RWPE2 (cell line): ENCODE results near the gene FGB.

ENCODE experiments used
- ATAC-seq: fragments of 200-7000 bp; cut with Tn5 transposase; 3 replicates; pipeline ENCODE4 v1.9.1; 2021; ENCODE audit warnings: low read depth
- DNase-seq: peaks from one replicate; pipeline ENCODE4 v3.0.0-alpha.2; 2020; ENCODE audit warnings: low spot score
- H3K27ac ChIP-seq: fragments of 450-650 bp; 2 replicates; pipeline ENCODE4 v1.5.1; 2017; ENCODE audit warnings: mild to moderate bottlenecking; ENCODE audit not compliant: poor library complexity, severe bottlenecking
- H3K27me3 ChIP-seq: fragments of 250-450 bp; sonication (Bioruptor Pico); 2 replicates; pipeline ENCODE4 v1.5.1; 2021; ENCODE audit warnings: mild to moderate bottlenecking, moderate library complexity; ENCODE audit not compliant: insufficient read depth, poor library complexity, severe bottlenecking
- H3K36me3 ChIP-seq: fragments of 250-450 bp; sonication (Bioruptor Pico); 2 replicates; pipeline ENCODE4 v1.5.1; 2020; ENCODE audit warnings: low read depth, mild to moderate bottlenecking, moderate library complexity
- H3K4me1 ChIP-seq: fragments of 250-450 bp; sonication (Bioruptor Pico); 2 replicates; pipeline ENCODE4 v1.5.1; 2021; ENCODE audit warnings: mild to moderate bottlenecking, moderate library complexity; ENCODE audit not compliant: insufficient read depth, poor library complexity, severe bottlenecking
- H3K4me3 ChIP-seq: fragments of 250-450 bp; sonication (Bioruptor Pico); 2 replicates; pipeline ENCODE4 v1.5.1; 2021; ENCODE audit warnings: mild to moderate bottlenecking, moderate library complexity; ENCODE audit not compliant: severe bottlenecking
- H3K9me3 ChIP-seq: fragments of 250-450 bp; sonication (Bioruptor Pico); 2 replicates; pipeline ENCODE4 v1.5.1; 2021; ENCODE audit warnings: mild to moderate bottlenecking, moderate library complexity; ENCODE audit not compliant: severe bottlenecking
- TF ChIP-seq, protein P1 (sequence below): fragments of 450-650 bp; IDR thresholded peaks from one replicate; pipeline ENCODE4 v1.5.1; 2017; ENCODE audit warnings: mild to moderate bottlenecking, moderate library complexity; ENCODE audit not compliant: poor library complexity, severe bottlenecking

Gene FGB

GRCh38 chr4:154562697-154563254 lies at the start of gene FGB:
FGB (plus strand) TSS chr4:154563011; CDS start chr4:154563019, 8 bp downstream.
- Histone ChIP-seq H3K9me3 (no peaks in the 10 kb centered on the region), H3K4me1 (peaks cover 39% of the 10 kb centered on the region), H3K27me3 (no peaks in the 10 kb centered on the region), H3K4me3 (no peak within 1 kb of the TSS), H3K27ac (peak within 1 kb of the TSS; percentile 56), H3K36me3 (no peaks in the 10 kb centered on the region)
- TF ChIP-seq, protein P1, sequence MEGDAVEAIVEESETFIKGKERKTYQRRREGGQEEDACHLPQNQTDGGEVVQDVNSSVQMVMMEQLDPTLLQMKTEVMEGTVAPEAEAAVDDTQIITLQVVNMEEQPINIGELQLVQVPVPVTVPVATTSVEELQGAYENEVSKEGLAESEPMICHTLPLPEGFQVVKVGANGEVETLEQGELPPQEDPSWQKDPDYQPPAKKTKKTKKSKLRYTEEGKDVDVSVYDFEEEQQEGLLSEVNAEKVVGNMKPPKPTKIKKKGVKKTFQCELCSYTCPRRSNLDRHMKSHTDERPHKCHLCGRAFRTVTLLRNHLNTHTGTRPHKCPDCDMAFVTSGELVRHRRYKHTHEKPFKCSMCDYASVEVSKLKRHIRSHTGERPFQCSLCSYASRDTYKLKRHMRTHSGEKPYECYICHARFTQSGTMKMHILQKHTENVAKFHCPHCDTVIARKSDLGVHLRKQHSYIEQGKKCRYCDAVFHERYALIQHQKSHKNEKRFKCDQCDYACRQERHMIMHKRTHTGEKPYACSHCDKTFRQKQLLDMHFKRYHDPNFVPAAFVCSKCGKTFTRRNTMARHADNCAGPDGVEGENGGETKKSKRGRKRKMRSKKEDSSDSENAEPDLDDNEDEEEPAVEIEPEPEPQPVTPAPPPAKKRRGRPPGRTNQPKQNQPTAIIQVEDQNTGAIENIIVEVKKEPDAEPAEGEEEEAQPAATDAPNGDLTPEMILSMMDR, result no peak
- no peak for DNase-seq
- no peak for ATAC-seq

DNA sequence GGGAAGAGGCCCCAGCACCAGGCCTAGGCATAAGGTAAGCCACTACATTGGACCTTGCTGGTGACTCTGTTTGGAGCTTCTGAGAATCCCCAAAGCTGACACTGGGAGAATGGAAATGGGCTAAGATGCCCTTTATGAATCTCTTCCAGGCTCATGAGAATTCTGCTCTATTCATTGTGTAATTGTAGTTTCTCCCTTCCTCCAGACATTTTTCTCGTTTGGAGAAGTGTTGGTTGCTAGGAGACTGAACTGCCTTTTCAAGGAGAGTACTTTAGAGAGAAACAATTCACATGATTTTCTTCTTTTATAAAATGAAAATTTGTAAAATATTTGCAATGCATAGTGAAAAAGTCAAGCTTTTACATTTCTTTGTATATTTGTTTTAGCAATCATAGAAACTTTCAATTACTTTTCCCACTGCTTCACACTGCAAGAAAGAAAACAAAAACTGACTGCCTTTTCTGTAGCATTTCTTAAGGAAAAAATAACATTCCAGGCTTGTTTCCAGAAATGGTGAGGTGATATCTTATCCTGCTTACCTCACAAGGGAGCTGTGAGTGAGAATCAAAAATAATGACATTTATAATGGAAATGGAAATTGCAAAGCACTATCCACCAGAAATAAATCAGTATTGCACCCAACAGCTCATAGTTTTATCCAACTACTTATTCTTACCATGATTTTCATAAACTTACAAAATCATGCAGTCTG lies 46.3 kb upstream of the FGB start:
- TF ChIP-seq, protein P1, result no peak
- H3K27me3 ChIP-seq, result no peaks in the 10 kb centered on the region
- ATAC-seq (no peak), DNase-seq (no peak)
- H3K4me3 ChIP-seq, result no peak overlapping the region
- no peaks in the 10 kb centered on the region for H3K4me1 ChIP-seq
- no peaks in the 10 kb centered on the region for H3K36me3 ChIP-seq
- no peaks in the 10 kb centered on the region for H3K9me3 ChIP-seq
- H3K27ac ChIP-seq, result no peak overlapping the region

DNA sequence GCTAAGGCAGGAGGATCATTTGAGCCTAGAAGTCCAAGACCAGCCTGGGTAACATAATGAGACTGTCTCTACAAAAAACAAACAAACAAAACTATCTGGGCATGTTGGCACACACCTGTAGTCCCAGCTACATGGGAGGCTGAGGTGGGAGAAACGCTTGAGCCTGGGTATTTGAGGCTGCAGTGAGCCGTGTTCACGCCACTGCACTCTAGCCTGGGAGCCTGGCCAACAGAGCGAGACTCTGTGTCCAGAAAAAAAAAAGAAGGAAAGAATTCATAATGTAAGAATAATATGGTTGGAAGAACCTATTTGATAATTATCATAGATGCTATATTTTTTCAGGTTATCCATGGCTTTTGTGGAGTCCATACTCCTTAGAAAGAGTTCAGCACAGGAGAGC lies 45.2 kb upstream of the FGB start:
- Histone ChIP-seq H3K27me3 (no peaks in the 10 kb centered on the region), H3K4me3 (no peak overlapping the region), H3K9me3 (no peaks in the 10 kb centered on the region), H3K27ac (no peak overlapping the region), H3K4me1 (no peaks in the 10 kb centered on the region), H3K36me3 (no peaks in the 10 kb centered on the region)
- DNase-seq, result no peak
- TF ChIP-seq, protein P1, result no peak
- no peak for ATAC-seq

GRCh38 chr4:154519214-154519613 lies 43.6 kb upstream of the FGB start:
- ATAC-seq, result no peak
- no peaks in the 10 kb centered on the region for H3K9me3 ChIP-seq
- H3K4me3 ChIP-seq, result no peak overlapping the region
- no peak overlapping the region for H3K27ac ChIP-seq
- H3K27me3 ChIP-seq, result no peaks in the 10 kb centered on the region
- H3K4me1 ChIP-seq, result no peaks in the 10 kb centered on the region
- no peaks in the 10 kb centered on the region for H3K36me3 ChIP-seq
- no peak for DNase-seq
- TF ChIP-seq, protein P1, result no peak

GRCh38 chr4:154521607-154522006 lies 41.2 kb upstream of the FGB start:
- no peaks in the 10 kb centered on the region for H3K27me3 ChIP-seq

More at GRCh38 chr4:154521607-154522006, 41.2 kb upstream of the FGB start:
- no peak for DNase-seq
- H3K27ac ChIP-seq, result no peak overlapping the region
- TF ChIP-seq, protein P1, result no peak
- H3K36me3 ChIP-seq, result no peaks in the 10 kb centered on the region
- H3K4me1 ChIP-seq, result no peaks in the 10 kb centered on the region
- no peak overlapping the region for H3K4me3 ChIP-seq
- no peaks in the 10 kb centered on the region for H3K9me3 ChIP-seq
- ATAC-seq, result no peak
